PC-3 (cell line): ENCODE results near the gene PPP1R3C. TPM values are rescaled to one million over a fixed set of nuclear protein-coding genes. Genes with fewer than 3 reads are reported as not detected.

Experiments used
- ATAC-seq: fragments of 200-7000 bp; cut with Tn5 transposase; 2 replicates; pipeline ENCODE4 v1.9.1; 2020; ENCODE audit warnings: mild to moderate bottlenecking, moderate library complexity
- BruUV-seq: library from RNA; stranded (reverse); fragments of 400-500 nt; replicated peaks from 2 replicates; lab custom pipeline; 2021; lab: Mats Ljungman, UMichigan
- CTCF ChIA-PET: fragments of 300-600 bp; sonication (Branson Sonifier 250); formaldehyde crosslinking; loops from one replicate; lab custom pipeline; 2022; ENCODE audit warnings: antibody characterized with exemption; lab: Charles Lee
- POLR2A ChIA-PET: fragments of 300-600 bp; sonication (Branson Sonifier 250); formaldehyde crosslinking; loops from one replicate; lab custom pipeline; 2022; ENCODE audit warnings: antibody characterized with exemption; ENCODE audit not compliant: unreplicated experiment; lab: Charles Lee
- DNase-seq: peaks from one replicate; pipeline ENCODE4 v3.0.0-alpha.2; 2015
- H2AFZ ChIP-seq: fragments of 300-600 bp; sonication (generic); 2 replicates; pipeline ENCODE4 v1.6.0; 2016; ENCODE audit warnings: antibody characterized with exemption, low read length
- H3F3A ChIP-seq: fragments of 300-600 bp; sonication (generic); one replicate; pipeline ENCODE4 v1.6.0; 2017; ENCODE audit warnings: antibody characterized with exemption, low read length, control low read depth, mild to moderate bottlenecking; ENCODE audit not compliant: unreplicated experiment
- H3K27ac ChIP-seq: fragments of 300-600 bp; sonication (generic); 2 replicates; pipeline ENCODE4 v1.5.1; 2016; ENCODE audit warnings: mild to moderate bottlenecking, low read length
- H3K27me3 ChIP-seq: fragments of 300-600 bp; sonication (generic); 2 replicates; pipeline ENCODE4 v1.6.1; 2016; ENCODE audit warnings: low read length, mixed read lengths
- H3K36me3 ChIP-seq: fragments of 300-600 bp; sonication (generic); 2 replicates; pipeline ENCODE4 v1.6.1; 2016; ENCODE audit warnings: low read depth, mixed run types, low read length, mixed read lengths
- H3K4me1 ChIP-seq: fragments of 300-600 bp; sonication (generic); 2 replicates; pipeline ENCODE4 v1.5.1; 2016; ENCODE audit warnings: low read length; ENCODE audit not compliant: insufficient read depth
- H3K4me2 ChIP-seq: fragments of 300-600 bp; sonication (generic); 2 replicates; pipeline ENCODE4 v1.6.0; 2016; ENCODE audit warnings: low read length
- H3K4me3 ChIP-seq: fragments of 300-600 bp; sonication (generic); 2 replicates; pipeline ENCODE4 v1.5.1; 2016; ENCODE audit warnings: mild to moderate bottlenecking, low read length, mixed read lengths
- H3K79me2 ChIP-seq: fragments of 300-600 bp; sonication (generic); 2 replicates; pipeline ENCODE4 v1.6.1; 2017; ENCODE audit warnings: low read length, mixed read lengths
- H3K9ac ChIP-seq: fragments of 300-600 bp; sonication (generic); 2 replicates; pipeline ENCODE4 v1.6.0; 2016; ENCODE audit warnings: mild to moderate bottlenecking, low read length
- H3K9me2 ChIP-seq: fragments of 300-600 bp; sonication (generic); replicated peaks from 2 replicates; pipeline ENCODE4 v1.6.1; 2016; ENCODE audit warnings: mixed run types, low read length, mixed read lengths
- H3K9me3 ChIP-seq: fragments of 300-600 bp; sonication (generic); 2 replicates; pipeline ENCODE4 v1.6.1; 2016; ENCODE audit warnings: low read length, mixed read lengths
- H4K20me1 ChIP-seq: fragments of 300-600 bp; sonication (generic); 2 replicates; pipeline ENCODE4 v1.6.1; 2016; ENCODE audit warnings: low read length, mixed read lengths
- EZH2 ChIP-seq: fragments of 300-600 bp; sonication (generic); IDR thresholded peaks from one replicate; pipeline ENCODE4 v1.6.1; 2017; ENCODE audit warnings: antibody characterized with exemption, mild to moderate bottlenecking, low read length; ENCODE audit not compliant: unreplicated experiment
- EZH2phosphoT487 ChIP-seq: fragments of 300-600 bp; sonication (generic); IDR thresholded peaks from 2 replicates; pipeline ENCODE4 v1.6.1; 2018; ENCODE audit warnings: mild to moderate bottlenecking, antibody characterized with exemption, low read length, borderline replicate concordance
- intact Hi-C: fragments of 100-400 bp; cut with micrococcal nuclease; formaldehyde crosslinking; loops from 2 replicates; pipeline ENCODE4 v1.9.0; 2023
- total RNA-seq: library from RNA; depleted of rRNA; stranded (reverse); fragments of >200 nt; gene quantifications from 2 replicates; pipeline ENCODE4 v1.2.3, GENCODE V29; 2014
- TF ChIP-seq, protein P1 (sequence below): fragments of 300-600 bp; sonication (generic); conservative IDR thresholded peaks from 2 replicates; pipeline ENCODE4 v1.5.1; 2017; ENCODE audit warnings: antibody characterized with exemption, low read depth, mild to moderate bottlenecking, low read length

Gene PPP1R3C
- total RNA-seq, 1 experiment from 2014 or later = not detected

DNA sequence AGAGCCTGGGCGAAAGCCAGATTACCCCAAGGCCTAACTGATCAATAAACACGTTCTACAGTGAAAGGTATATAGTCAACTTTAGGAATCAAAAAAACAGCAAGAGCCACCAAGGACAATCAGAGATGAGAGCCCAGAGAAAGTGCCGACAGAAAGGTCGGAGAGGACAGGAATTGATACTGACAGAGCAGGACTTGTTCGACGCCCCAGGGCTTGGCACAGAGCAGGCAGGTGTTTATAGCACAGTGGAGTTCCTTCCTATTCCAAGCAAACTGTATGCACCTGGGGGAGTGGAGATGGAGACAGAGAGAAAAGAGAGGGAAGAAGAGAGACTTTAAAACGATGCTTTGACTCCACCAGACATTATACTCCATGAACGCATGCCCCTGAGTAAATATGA, 39.5 kb downstream of the PPP1R3C start:
- peaks cover 10% of the 10 kb centered on the region for H3F3A ChIP-seq
- TF ChIP-seq, protein P1, sequence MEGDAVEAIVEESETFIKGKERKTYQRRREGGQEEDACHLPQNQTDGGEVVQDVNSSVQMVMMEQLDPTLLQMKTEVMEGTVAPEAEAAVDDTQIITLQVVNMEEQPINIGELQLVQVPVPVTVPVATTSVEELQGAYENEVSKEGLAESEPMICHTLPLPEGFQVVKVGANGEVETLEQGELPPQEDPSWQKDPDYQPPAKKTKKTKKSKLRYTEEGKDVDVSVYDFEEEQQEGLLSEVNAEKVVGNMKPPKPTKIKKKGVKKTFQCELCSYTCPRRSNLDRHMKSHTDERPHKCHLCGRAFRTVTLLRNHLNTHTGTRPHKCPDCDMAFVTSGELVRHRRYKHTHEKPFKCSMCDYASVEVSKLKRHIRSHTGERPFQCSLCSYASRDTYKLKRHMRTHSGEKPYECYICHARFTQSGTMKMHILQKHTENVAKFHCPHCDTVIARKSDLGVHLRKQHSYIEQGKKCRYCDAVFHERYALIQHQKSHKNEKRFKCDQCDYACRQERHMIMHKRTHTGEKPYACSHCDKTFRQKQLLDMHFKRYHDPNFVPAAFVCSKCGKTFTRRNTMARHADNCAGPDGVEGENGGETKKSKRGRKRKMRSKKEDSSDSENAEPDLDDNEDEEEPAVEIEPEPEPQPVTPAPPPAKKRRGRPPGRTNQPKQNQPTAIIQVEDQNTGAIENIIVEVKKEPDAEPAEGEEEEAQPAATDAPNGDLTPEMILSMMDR = no peak
- TF ChIP-seq EZH2 (no peak), EZH2phosphoT487 (no peak)
- no peak overlapping the region for H3K27ac ChIP-seq
- H3K4me1 ChIP-seq = peaks cover 61% of the 10 kb centered on the region
- no peak overlapping the region for H2AFZ ChIP-seq
- H3K9me2 ChIP-seq = no peaks in the 10 kb centered on the region
- H3K36me3 ChIP-seq = no peaks in the 10 kb centered on the region
- H3K79me2 ChIP-seq = no peaks in the 10 kb centered on the region
- H3K9ac ChIP-seq = no peak overlapping the region
- ChIA-PET POLR2A (no interaction called here), CTCF (no interaction called here)
- BruUV-seq = no TSS peak
- ATAC-seq (no peak), DNase-seq (no peak)
- intact Hi-C loops = no loop called here
- no peak overlapping the region for H3K4me3 ChIP-seq
- H3K4me2 ChIP-seq = no peak overlapping the region
- H4K20me1 ChIP-seq = no peaks in the 10 kb centered on the region
- H3K9me3 ChIP-seq = no peaks in the 10 kb centered on the region
- no peaks in the 10 kb centered on the region for H3K27me3 ChIP-seq

DNA sequence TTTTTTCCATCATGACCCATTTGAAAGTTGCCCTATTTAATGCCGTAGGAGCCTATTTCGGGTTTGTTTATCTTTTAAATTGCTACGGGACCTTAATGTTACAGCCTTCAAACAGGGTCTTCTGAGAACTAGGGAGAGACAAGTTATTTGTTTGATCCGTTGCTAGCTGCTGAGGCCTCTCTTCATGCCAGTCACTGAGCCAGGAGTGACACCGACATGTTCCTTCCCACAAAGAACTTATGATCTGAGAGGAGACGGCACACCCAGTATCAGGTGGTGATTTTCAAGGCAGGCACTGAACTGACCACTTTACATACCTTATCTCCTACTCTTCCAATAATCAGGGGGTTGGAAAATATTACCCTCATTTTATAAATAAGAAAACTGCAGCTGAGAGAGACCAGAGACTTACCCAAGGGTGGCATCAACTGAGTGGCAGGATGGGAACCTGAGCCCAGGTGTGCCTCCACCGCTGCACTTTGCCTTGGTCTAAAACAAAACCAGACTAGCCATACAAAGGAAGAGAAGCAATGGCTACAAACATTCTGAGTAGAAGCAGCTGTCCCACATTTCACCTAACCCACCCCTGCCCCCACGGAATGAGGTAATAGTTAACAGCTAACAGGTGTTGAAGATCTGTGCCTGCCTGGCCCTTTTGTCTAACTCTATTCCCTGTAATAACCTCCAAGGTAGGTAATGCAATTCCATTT, 40.5 kb downstream of the PPP1R3C start:
- Histone ChIP-seq H3K79me2 (no peaks in the 10 kb centered on the region), H3K36me3 (no peaks in the 10 kb centered on the region), H3F3A (peaks cover 12% of the 10 kb centered on the region), H3K27ac (no peak overlapping the region), H3K4me2 (no peak overlapping the region), H3K9me2 (no peaks in the 10 kb centered on the region), H3K9me3 (no peaks in the 10 kb centered on the region), H2AFZ (no peak overlapping the region), H4K20me1 (no peaks in the 10 kb centered on the region), H3K27me3 (no peaks in the 10 kb centered on the region), H3K9ac (no peak overlapping the region), H3K4me3 (no peak overlapping the region), H3K4me1 (peaks cover 61% of the 10 kb centered on the region)
- TF ChIP-seq, protein P1 = no peak
- no peak for TF ChIP-seq EZH2
- no peak for TF ChIP-seq EZH2phosphoT487
- no TSS peak for BruUV-seq
- ChIA-PET POLR2A (no interaction called here), CTCF (no interaction called here)
- no peak for ATAC-seq
- no peak for DNase-seq
- intact Hi-C loops = no loop called here

DNA sequence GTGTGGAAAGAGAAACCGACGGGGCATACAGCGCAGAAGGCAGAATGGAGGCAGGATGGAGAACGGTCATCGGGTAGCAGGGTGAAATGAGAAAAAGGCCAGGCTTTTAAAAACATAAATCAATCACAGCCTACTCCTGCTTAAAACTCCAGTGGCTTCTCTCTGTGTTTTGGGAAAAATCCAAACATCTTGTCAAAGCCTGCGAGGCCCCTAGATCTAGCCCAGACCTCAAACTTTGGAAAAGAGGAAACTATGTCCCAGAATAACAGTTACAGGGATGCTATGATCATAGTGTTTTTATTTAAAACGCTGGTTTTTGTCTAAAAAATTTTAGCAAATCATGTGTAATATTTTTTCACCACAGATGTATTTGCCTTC, 41.1 kb downstream of the PPP1R3C start:
- no peaks in the 10 kb centered on the region for H3K9me3 ChIP-seq
- peaks cover 6% of the 10 kb centered on the region for H3F3A ChIP-seq
- H3K79me2 ChIP-seq = no peaks in the 10 kb centered on the region
- no peak overlapping the region for H2AFZ ChIP-seq
- ATAC-seq (no peak), DNase-seq (no peak)
- no peaks in the 10 kb centered on the region for H3K36me3 ChIP-seq
- BruUV-seq = no TSS peak
- H3K27ac ChIP-seq = peak overlapping the region; percentile 98
- H3K27me3 ChIP-seq = no peaks in the 10 kb centered on the region
- POLR2A ChIA-PET = no interaction called here
- no peaks in the 10 kb centered on the region for H3K9me2 ChIP-seq
- no peak for TF ChIP-seq EZH2phosphoT487
- TF ChIP-seq, protein P1 = no peak
- TF ChIP-seq EZH2 = no peak
- H3K4me1 ChIP-seq = peaks cover 54% of the 10 kb centered on the region
- H3K4me3 ChIP-seq = no peak overlapping the region
- peak overlapping the region; percentile 76; the same call in 1 of the 2 replicates for H3K9ac ChIP-seq
- H3K4me2 ChIP-seq = peak overlapping the region; percentile 75
- CTCF ChIA-PET = no interaction called here
- intact Hi-C loops = loop anchor here (2.0 kb wide), 1 partner anchor 43 kb away; no protein-coding TSS in a partner anchor
- H4K20me1 ChIP-seq = no peaks in the 10 kb centered on the region
